Hematopoietic multipotent progenitor cell treated with erythropoietin and hydrocortisone succinate and interleukin-3 and kit ligand, for 8 days (in vitro differentiated cells): Measurements from ENCODE around the gene GNB1L.

Source experiments
- DNase-seq: peaks from one replicate; pipeline ENCODE4 v3.0.0-alpha.2; 2015

GNB1L gene, protein sequence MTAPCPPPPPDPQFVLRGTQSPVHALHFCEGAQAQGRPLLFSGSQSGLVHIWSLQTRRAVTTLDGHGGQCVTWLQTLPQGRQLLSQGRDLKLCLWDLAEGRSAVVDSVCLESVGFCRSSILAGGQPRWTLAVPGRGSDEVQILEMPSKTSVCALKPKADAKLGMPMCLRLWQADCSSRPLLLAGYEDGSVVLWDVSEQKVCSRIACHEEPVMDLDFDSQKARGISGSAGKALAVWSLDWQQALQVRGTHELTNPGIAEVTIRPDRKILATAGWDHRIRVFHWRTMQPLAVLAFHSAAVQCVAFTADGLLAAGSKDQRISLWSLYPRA

GRCh38 chr22:19854778-19855503, at the start of gene GNB1L, which contains the start of gene RTL10:
Gene GNB1L, minus strand, starts transcription at chr22:19854874. Its CDS starts 33,519 bp downstream, at chr22:19821355.
Gene RTL10, minus strand, starts transcription at chr22:19854874. Its CDS starts 2,613 bp downstream, at chr22:19852261.
- DNase-seq = peak; percentile 96

DNA sequence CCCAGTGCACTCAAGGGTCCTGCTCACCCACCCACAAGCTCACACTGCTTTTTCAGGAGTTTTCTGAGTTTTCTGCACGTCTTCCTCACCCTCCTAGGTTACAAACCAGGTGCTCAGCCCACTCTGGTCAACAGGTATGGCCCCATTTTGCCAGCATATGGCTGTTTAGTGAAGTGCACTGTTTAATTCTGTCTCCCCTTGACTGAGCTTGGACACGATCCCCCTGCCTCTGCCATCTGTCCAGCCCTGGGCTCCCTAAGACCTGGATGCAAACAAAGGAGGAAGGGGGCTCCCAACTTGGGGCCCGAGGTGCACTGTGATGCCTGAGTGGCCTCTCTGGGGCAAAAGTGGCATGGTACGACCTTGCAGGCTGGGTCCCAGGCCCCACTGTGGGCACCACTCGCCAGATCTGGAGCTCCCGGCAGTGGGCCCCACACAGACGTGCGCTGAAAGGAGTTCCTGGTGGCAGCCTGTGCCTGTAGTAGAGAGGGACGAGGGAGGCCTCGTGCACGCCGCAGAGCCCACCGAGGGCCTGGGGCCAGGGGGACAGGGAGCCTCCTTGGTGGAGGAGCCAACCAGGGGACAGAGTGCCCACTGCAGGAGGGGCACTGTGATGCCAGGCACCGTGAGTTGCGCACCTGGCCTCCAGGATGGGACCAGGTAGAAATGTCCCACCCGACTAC, 49.6 kb upstream of the GNB1L start:
- DNase-seq = no peak

GRCh38 chr22:19903513-19903912, 48.8 kb upstream of the GNB1L start:
- no peak for DNase-seq

GRCh38 chr22:19903031-19903430, 48.4 kb upstream of the GNB1L start:
- no peak for DNase-seq

- no peak for DNase-seq
Observed at GRCh38 chr22:19902245-19902715, 47.6 kb upstream of the GNB1L start.

GRCh38 chr22:19901577-19902244, 47.0 kb upstream of the GNB1L start:
- no peak for DNase-seq

DNA sequence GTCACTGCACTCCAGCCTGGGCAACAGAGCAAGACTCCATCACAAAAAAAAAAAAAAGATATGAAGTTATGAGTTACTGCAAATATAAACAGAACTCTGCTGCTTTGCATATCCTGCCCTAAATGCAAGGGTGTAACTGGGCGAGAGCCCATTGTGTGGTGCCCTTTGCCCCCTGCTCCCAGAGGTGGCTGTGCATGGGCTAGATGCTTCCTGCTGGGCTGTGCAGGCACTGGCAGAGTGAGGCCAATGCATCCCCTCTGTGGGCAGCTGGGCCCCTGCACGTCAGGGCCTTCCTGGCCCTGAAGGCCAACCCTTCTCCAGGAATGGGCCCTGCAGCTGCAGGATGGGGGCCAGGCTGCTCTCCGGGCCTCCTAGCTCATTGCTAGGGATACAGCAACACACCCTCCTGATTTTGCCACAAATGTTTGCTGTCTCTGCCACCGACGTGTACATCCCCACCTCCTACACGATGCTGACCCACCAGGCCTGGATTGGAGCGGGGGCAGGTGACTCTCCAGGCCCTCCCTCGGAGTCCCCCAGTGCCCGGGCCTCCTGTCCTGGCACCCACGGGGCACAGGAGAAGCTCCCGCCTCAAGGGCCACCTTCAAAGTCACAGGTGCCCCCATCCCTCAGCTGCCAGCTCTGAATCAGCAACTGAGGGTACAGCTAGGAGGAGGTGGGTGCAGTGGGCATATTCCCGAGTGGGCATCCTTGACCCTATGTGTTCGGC, 46.2 kb upstream of the GNB1L start:
- no peak for DNase-seq

- DNase-seq = no peak
Observed at GRCh38 chr22:19898831-19899567, 44.3 kb upstream of the GNB1L start.

DNA sequence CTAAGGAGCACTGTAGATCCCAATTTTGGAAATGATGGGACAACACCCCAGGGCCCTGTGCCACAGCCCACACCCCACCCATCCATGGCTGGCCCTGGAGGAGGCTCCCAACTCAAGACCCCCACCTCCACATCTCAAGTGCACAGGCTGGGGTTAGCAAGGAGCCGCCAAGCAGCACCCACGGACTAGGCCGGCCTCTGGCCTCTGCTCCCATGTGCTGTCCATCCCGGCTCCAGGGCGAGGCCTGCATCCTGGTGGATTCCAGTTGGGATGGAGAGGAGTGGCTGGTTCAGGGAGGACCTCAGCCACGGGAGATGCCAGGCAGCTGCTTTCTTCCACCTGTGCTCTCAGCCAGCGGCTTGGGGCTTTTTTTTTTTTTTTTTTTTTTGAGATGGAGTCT, 43.5 kb upstream of the GNB1L start:
- DNase-seq = no peak

DNA sequence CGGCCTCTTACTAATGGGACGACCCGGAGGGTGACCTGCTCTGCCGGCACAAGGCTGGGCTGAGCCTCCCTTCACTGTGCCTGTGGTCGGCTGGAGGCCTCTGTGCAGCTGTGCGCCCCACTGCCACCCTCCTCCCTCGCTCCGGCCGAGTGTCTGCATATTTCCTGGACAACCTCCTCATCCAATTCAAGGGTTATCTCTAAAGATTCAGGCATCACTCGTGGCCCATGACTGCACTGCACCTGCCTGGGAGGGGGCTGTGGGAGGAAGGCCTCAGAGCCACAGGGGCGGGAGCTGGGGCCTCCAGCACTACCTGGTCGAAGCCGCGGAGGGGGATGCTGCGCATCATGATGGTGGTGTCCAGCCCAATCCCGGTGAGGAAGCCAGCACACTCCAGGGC, 43.1 kb upstream of the GNB1L start:
- DNase-seq = no peak

GRCh38 chr22:19896665-19897355, 42.1 kb upstream of the GNB1L start:
- no peak for DNase-seq

- no peak for DNase-seq
Observed at GRCh38 chr22:19895160-19895849, 40.6 kb upstream of the GNB1L start.

GRCh38 chr22:19893363-19893762, 38.7 kb upstream of the GNB1L start:
- no peak for DNase-seq

DNA sequence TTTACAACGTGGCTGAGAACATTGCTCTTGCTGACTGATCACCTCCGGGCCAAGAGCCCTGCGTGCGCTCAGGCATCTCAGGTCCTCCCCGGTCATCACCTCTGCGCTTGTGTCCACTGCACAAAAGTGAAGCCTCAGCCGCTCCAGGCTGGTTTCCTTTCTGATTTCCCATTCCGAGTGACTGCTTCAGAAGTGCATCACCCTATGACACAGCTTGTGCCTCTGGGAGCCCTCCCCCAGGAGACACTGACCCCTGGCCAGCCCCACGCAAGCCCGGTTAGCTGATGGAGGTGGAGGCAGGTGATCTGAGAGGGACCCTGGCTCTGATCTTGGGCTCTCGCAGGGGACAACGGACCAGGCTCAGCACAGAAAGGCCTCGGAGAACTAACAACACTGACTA, 38.3 kb upstream of the GNB1L start:
- no peak for DNase-seq

- DNase-seq = no peak
Observed at GRCh38 chr22:19892257-19892879, 37.7 kb upstream of the GNB1L start.

- DNase-seq = peak; percentile 91
Observed at GRCh38 chr22:19891317-19892256, 36.9 kb upstream of the GNB1L start.

DNA sequence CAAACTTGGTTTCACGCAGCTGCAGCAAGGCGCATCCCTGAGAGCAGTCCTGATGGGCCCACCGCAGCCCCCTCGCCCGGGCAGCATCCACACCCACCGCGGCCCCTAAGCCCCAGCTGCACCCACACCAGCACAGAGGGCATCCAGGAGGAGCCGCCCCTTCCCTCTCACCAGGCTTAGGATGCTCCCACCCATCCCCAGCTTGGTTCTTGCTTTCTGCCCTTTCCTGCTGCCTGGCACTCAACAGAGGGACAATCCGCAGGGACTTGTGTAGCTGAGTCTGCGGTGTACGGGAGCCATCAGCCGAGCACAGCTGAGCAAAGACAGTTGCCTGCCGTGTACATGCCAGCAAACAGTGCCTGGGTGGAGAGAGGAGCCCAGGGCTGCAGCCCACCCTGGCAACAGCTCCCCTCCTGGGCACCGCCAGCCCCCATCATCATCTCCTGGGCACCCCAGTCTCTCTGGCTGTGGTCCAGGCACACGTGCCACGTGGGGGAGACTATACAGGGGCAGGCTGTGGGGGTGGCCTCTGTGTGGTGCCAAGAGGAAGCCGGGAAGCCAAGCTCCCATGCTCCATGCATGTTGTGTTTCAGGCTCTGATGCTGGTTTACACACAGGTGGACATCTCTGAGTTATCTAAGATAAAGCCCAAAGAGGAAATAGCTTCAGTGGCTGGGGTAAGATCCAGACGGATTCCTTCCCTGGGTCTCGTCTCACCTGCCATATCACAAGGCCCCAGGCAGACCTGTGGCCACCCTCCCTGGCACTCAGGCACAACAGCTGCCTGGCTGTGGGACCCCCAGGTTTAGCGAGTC, 36.0 kb upstream of the GNB1L start:
- DNase-seq = no peak

DNA sequence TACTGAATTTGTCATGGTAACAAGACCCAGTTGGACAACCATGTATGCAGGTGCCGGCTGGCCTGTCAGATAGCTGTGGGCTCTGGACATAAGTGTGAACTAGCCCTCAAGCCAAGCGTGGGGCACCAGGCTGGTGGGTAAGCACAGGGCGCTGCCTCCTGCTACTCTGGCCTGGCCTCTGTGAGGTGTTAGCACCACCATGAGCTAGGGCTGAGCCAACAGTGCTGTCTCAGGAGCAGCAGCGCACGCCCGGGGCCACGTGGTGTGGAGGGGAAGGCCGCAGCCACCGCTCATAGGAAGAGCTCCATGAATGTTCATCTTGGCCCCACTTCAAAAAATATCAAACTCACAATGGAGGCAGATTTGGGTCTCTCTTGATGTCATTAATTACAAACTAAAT, 35.3 kb upstream of the GNB1L start:
- DNase-seq = no peak
